ENCODE data around the gene GRIK2. TPM values are rescaled to one million over a fixed set of nuclear protein-coding genes. Genes with fewer than 3 reads are reported as not detected.

Gene GRIK2
- polyA plus RNA-seq, 1 of the 3 experiments (the other 2 are of a cell fraction), result 0.30 TPM

DNA sequence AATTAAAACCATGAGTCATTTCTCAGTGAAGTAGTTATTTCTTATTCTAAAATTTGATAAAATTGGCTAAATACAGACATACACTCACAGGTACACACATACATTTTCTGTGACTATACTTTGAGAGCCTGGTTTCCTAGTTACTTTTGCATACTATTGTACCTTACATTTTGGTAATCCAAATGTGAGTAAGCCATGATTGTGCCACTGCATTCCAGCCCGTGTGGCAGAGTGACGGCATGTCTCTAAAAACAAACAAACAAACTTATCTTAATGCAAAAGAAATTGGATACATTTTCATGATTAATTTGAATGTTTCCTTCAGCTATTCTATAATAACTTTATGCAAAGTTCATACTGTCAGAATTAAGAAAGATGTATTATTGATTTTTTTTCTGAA lies 628.8 kb downstream of the GRIK2 start:
- CTCF ChIA-PET, result no interaction called here

DNA sequence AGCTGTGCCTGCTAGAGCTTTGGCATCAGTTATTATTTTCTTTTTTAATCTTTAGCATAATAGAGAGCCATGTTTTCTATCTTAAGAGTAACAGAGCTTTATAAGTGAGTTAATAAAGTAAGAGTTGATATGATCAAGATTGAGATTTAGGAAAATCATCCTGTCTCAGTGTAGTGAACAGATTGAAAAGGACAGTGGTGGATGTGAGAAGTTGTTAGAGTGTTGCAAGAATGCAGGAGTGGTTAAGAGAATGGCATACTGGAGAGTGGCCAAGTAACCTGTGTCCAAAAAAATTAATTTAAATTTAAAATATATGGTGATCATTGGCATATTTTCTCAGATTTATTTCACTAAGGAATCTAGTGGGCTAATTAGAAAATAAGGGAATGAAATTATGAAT lies 629.3 kb downstream of the GRIK2 start:
- TF ChIP-seq FOXM1 (IDR thresholded peaks at IDR 0.05; ENCODE audit: low read depth) (no peak), CHD2 (IDR thresholded peaks at IDR 0.05; ENCODE audit: low read length, partially characterized antibody) (no peak), JUND (IDR thresholded peaks at IDR 0.05) (no peak), FOXJ3 (CRISPR knock-in tag; IDR thresholded peaks at IDR 0.05) (no peak), GATA2 (CRISPR knock-in tag; IDR thresholded peaks at IDR 0.05) (no peak), NRF1 (IDR thresholded peaks at IDR 0.05; ENCODE audit: low read depth, low read length) (no peak), RAD21 (IDR thresholded peaks at IDR 0.05; ENCODE audit: low read length) (no peak), TEAD4 (IDR thresholded peaks at IDR 0.05; ENCODE audit: borderline replicate concordance, insufficient read depth) (no peak), TAF1 (IDR thresholded peaks at IDR 0.05; ENCODE audit: borderline replicate concordance, low read depth, low read length) (no peak), RFX5 (IDR thresholded peaks at IDR 0.05; ENCODE audit: low read length) (no peak), EP300 (IDR thresholded peaks at IDR 0.05; ENCODE audit: borderline replicate concordance in 1 of 2, low read depth in 1 of 2, low read length in 1 of 2) (no peak), FOSL2 (IDR thresholded peaks at IDR 0.05; ENCODE audit: borderline replicate concordance, low read depth) (no peak), MXI1 (IDR thresholded peaks at IDR 0.05; ENCODE audit: low read depth, low read length) (no peak), GABPA (IDR thresholded peaks at IDR 0.05; ENCODE audit: low read depth) (no peak), MEF2A (IDR thresholded peaks at IDR 0.05; ENCODE audit: borderline replicate concordance, low read depth) (no peak)
- TF ChIP-seq, protein P1, sequence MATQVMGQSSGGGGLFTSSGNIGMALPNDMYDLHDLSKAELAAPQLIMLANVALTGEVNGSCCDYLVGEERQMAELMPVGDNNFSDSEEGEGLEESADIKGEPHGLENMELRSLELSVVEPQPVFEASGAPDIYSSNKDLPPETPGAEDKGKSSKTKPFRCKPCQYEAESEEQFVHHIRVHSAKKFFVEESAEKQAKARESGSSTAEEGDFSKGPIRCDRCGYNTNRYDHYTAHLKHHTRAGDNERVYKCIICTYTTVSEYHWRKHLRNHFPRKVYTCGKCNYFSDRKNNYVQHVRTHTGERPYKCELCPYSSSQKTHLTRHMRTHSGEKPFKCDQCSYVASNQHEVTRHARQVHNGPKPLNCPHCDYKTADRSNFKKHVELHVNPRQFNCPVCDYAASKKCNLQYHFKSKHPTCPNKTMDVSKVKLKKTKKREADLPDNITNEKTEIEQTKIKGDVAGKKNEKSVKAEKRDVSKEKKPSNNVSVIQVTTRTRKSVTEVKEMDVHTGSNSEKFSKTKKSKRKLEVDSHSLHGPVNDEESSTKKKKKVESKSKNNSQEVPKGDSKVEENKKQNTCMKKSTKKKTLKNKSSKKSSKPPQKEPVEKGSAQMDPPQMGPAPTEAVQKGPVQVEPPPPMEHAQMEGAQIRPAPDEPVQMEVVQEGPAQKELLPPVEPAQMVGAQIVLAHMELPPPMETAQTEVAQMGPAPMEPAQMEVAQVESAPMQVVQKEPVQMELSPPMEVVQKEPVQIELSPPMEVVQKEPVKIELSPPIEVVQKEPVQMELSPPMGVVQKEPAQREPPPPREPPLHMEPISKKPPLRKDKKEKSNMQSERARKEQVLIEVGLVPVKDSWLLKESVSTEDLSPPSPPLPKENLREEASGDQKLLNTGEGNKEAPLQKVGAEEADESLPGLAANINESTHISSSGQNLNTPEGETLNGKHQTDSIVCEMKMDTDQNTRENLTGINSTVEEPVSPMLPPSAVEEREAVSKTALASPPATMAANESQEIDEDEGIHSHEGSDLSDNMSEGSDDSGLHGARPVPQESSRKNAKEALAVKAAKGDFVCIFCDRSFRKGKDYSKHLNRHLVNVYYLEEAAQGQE (IDR thresholded peaks at IDR 0.05; ENCODE audit: low read depth, low read length), result no peak
- TF ChIP-seq, protein P2, sequence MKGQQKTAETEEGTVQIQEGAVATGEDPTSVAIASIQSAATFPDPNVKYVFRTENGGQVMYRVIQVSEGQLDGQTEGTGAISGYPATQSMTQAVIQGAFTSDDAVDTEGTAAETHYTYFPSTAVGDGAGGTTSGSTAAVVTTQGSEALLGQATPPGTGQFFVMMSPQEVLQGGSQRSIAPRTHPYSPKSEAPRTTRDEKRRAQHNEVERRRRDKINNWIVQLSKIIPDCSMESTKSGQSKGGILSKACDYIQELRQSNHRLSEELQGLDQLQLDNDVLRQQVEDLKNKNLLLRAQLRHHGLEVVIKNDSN (IDR thresholded peaks at IDR 0.05; ENCODE audit: borderline replicate concordance, low read depth), result no peak
- TF ChIP-seq, protein P3, sequence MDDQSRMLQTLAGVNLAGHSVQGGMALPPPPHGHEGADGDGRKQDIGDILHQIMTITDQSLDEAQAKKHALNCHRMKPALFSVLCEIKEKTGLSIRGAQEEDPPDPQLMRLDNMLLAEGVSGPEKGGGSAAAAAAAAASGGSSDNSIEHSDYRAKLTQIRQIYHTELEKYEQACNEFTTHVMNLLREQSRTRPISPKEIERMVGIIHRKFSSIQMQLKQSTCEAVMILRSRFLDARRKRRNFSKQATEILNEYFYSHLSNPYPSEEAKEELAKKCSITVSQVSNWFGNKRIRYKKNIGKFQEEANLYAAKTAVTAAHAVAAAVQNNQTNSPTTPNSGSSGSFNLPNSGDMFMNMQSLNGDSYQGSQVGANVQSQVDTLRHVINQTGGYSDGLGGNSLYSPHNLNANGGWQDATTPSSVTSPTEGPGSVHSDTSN (IDR thresholded peaks at IDR 0.05), result no peak
- TF ChIP-seq, protein P4, sequence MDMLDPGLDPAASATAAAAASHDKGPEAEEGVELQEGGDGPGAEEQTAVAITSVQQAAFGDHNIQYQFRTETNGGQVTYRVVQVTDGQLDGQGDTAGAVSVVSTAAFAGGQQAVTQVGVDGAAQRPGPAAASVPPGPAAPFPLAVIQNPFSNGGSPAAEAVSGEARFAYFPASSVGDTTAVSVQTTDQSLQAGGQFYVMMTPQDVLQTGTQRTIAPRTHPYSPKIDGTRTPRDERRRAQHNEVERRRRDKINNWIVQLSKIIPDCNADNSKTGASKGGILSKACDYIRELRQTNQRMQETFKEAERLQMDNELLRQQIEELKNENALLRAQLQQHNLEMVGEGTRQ (IDR thresholded peaks at IDR 0.05; ENCODE audit: borderline replicate concordance, low read depth, low read length), result no peak
- TF ChIP-seq, protein P5, sequence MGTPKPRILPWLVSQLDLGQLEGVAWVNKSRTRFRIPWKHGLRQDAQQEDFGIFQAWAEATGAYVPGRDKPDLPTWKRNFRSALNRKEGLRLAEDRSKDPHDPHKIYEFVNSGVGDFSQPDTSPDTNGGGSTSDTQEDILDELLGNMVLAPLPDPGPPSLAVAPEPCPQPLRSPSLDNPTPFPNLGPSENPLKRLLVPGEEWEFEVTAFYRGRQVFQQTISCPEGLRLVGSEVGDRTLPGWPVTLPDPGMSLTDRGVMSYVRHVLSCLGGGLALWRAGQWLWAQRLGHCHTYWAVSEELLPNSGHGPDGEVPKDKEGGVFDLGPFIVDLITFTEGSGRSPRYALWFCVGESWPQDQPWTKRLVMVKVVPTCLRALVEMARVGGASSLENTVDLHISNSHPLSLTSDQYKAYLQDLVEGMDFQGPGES (IDR thresholded peaks at IDR 0.05; ENCODE audit: low read depth, low read length), result no peak
- CTCF ChIA-PET, result no interaction called here

More for the DNA sequence above, 628.8 kb downstream of the GRIK2 start:
- Histone ChIP-seq H3K9me3 (no peaks in the 10 kb centered on the region), H3K27me3 (ENCODE audit: insufficient read depth) (no peaks in the 10 kb centered on the region), H3K9me2 (no peaks in the 10 kb centered on the region), H3K27ac (ENCODE audit: low read depth in 2 of 2, low read length in 1 of 2) (no peak overlapping the region), H3K4me1 (ENCODE audit: control insufficient read depth in 1 of 2, insufficient read depth in 2 of 2, low read depth in 1 of 2, low read length in 1 of 2) (peaks cover 0 to 3% of the 10 kb centered on the region in 2 experiments; a peak in 2 of 4 replicates), H3K4me3 (ENCODE audit: low read depth in 2 of 2, low read length in 1 of 2) (no peak overlapping the region), H3K4me2 (no peak overlapping the region), H3K9ac (no peak overlapping the region), H4K20me1 (ENCODE audit: insufficient read depth) (no peaks in the 10 kb centered on the region), H3F3A (replicated peaks; ENCODE audit: insufficient read depth) (no peaks in the 10 kb centered on the region), H3K79me2 (ENCODE audit: insufficient read depth) (no peaks in the 10 kb centered on the region), H3K36me3 (replicated peaks in 1 of 2; ENCODE audit: control insufficient read depth in 1 of 2, insufficient read depth in 2 of 2, low read length in 1 of 2) (no peaks in the 10 kb centered on the region), H2AFZ (ENCODE audit: low read depth) (no peak overlapping the region)
- no peak for DNase-seq
- 83% methylated on average over 2 of the region's 2 CpGs for WGBS (ENCODE audit: low lambda C conversion rate)
- POLR2A ChIA-PET, result no interaction called here
- TF ChIP-seq JUND (IDR thresholded peaks at IDR 0.05), result no peak

More for the DNA sequence above, 629.3 kb downstream of the GRIK2 start:
- no peaks in the 10 kb centered on the region for H3K79me2 ChIP-seq (ENCODE audit: insufficient read depth)
- H3K4me2 ChIP-seq, result no peak overlapping the region
- H3K9me3 ChIP-seq, result no peaks in the 10 kb centered on the region
- no peaks in the 10 kb centered on the region for H3K27me3 ChIP-seq (ENCODE audit: insufficient read depth)
- POLR2A ChIA-PET, result no interaction called here
- H3K27ac ChIP-seq (ENCODE audit: low read depth in 2 of 2, low read length in 1 of 2), result no peak overlapping the region
- no peaks in the 10 kb centered on the region for H3K36me3 ChIP-seq (replicated peaks in 1 of 2; ENCODE audit: control insufficient read depth in 1 of 2, insufficient read depth in 2 of 2, low read length in 1 of 2)
- no peaks in the 10 kb centered on the region for H3K9me2 ChIP-seq
- DNase-seq, result no peak
- H4K20me1 ChIP-seq (ENCODE audit: insufficient read depth), result no peaks in the 10 kb centered on the region
- no peak overlapping the region for H2AFZ ChIP-seq (ENCODE audit: low read depth)
- no peaks in the 10 kb centered on the region for H3F3A ChIP-seq (replicated peaks; ENCODE audit: insufficient read depth)
- no peak overlapping the region for H3K9ac ChIP-seq
- no peak overlapping the region for H3K4me3 ChIP-seq (ENCODE audit: low read depth in 2 of 2, low read length in 1 of 2)
- peaks cover 0 to 3% of the 10 kb centered on the region in 2 experiments; a peak in 2 of 4 replicates for H3K4me1 ChIP-seq (ENCODE audit: control insufficient read depth in 1 of 2, insufficient read depth in 2 of 2, low read depth in 1 of 2, low read length in 1 of 2)
